Bronchial epithelial cell (primary cell): ENCODE measurements around the gene LRP6. TPM values are rescaled to one million over a fixed set of nuclear protein-coding genes. Genes with fewer than 3 reads are reported as not detected.

Experiments used
- DNase-seq: peaks from one replicate; pipeline ENCODE4 v3.0.0-alpha.2; 2010; ENCODE audit warnings: low read depth
- FAIRE-seq: peaks from 2 replicates; lab custom pipeline; 2011; peaks lifted over from hg19 to GRCh38; lab: Jason Lieb, UNC
- H3K27me3 ChIP-seq: 2 replicates; pipeline ENCODE4 v1.5.1; 2011; ENCODE audit warnings: low read length; ENCODE audit not compliant: control insufficient read depth, insufficient read depth
- H3K36me3 ChIP-seq: 2 replicates; pipeline ENCODE4 v1.5.1; 2011; ENCODE audit warnings: low read length; ENCODE audit not compliant: control insufficient read depth, insufficient read depth
- H3K4me3 ChIP-seq: 2 replicates; pipeline ENCODE4 v1.5.1; 2011; ENCODE audit warnings: mild to moderate bottlenecking, low read depth, low read length, control low read depth
- CTCF ChIP-seq: IDR thresholded peaks from 2 replicates; pipeline ENCODE4 v1.5.1; 2011; ENCODE audit warnings: mild to moderate bottlenecking, moderate library complexity, low read length, control low read depth, inconsistent platforms; ENCODE audit not compliant: insufficient read depth, severe bottlenecking
- total RNA-seq: library from RNA; depleted of rRNA; stranded (reverse); fragments of >200 nt; gene quantifications from 2 replicates; pipeline ENCODE4 v1.2.1, GENCODE V29; 2014

Gene LRP6
- total RNA-seq, 1 donor from 2014 or later, result 17.6 TPM

GRCh38 chr12:12141000-12141399 lies 125.8 kb downstream of the LRP6 start:
- no peak for FAIRE-seq
- Histone ChIP-seq H3K4me3 (no peak overlapping the region), H3K36me3 (no peaks in the 10 kb centered on the region), H3K27me3 (no peaks in the 10 kb centered on the region)
- DNase-seq, result no peak
- TF ChIP-seq CTCF, result no peak

GRCh38 chr12:12138203-12139154 lies 128.4 kb downstream of the LRP6 start:
- no peak for FAIRE-seq
- no peak overlapping the region for H3K4me3 ChIP-seq
- DNase-seq, result peak; percentile 35
- TF ChIP-seq CTCF, result no peak
- H3K36me3 ChIP-seq, result no peaks in the 10 kb centered on the region
- no peaks in the 10 kb centered on the region for H3K27me3 ChIP-seq

GRCh38 chr12:12133785-12134184 lies 133.1 kb downstream of the LRP6 start:
- no peak for TF ChIP-seq CTCF
- no peak for FAIRE-seq
- no peak for DNase-seq
- H3K36me3 ChIP-seq, result peaks cover 2% of the 10 kb centered on the region
- no peak overlapping the region for H3K4me3 ChIP-seq
- H3K27me3 ChIP-seq, result no peaks in the 10 kb centered on the region

GRCh38 chr12:12133259-12133658 lies 133.6 kb downstream of the LRP6 start:
- H3K4me3 ChIP-seq, result no peak overlapping the region
- peaks cover 2% of the 10 kb centered on the region for H3K36me3 ChIP-seq
- TF ChIP-seq CTCF, result no peak
- DNase-seq, result no peak
- no peaks in the 10 kb centered on the region for H3K27me3 ChIP-seq
- FAIRE-seq, result no peak

- no peak for FAIRE-seq
- no peaks in the 10 kb centered on the region for H3K27me3 ChIP-seq
- H3K36me3 ChIP-seq, result peaks cover 2% of the 10 kb centered on the region
These were observed 138.2 kb downstream of the LRP6 start for GRCh38 chr12:12128670-12129069.

More at GRCh38 chr12:12128670-12129069, 138.2 kb downstream of the LRP6 start:
- DNase-seq, result no peak
- no peak for TF ChIP-seq CTCF
- no peak overlapping the region for H3K4me3 ChIP-seq
